Lower leg skin (tissue), 3 donors: Measurements from ENCODE around the gene JAG1.

Source experiments
- POLR2A ChIP-seq, 2 donors: fragments of 450-650 bp; IDR thresholded peaks; one replicate each; pipeline ENCODE4 v1.6.1; 2016 to 2017; ENCODE audit warnings: antibody characterized with exemption in 2 of 2, mild to moderate bottlenecking in 1 of 2, moderate library complexity in 1 of 2
- TF ChIP-seq, protein P1 (sequence below), 3 donors: fragments of 450-650 bp; IDR thresholded peaks; one replicate each; pipeline ENCODE4 v1.5.1; 2016; ENCODE audit warnings: antibody characterized with exemption in 3 of 3, mild to moderate bottlenecking in 3 of 3, moderate library complexity in 2 of 3

- TF ChIP-seq, protein P1, sequence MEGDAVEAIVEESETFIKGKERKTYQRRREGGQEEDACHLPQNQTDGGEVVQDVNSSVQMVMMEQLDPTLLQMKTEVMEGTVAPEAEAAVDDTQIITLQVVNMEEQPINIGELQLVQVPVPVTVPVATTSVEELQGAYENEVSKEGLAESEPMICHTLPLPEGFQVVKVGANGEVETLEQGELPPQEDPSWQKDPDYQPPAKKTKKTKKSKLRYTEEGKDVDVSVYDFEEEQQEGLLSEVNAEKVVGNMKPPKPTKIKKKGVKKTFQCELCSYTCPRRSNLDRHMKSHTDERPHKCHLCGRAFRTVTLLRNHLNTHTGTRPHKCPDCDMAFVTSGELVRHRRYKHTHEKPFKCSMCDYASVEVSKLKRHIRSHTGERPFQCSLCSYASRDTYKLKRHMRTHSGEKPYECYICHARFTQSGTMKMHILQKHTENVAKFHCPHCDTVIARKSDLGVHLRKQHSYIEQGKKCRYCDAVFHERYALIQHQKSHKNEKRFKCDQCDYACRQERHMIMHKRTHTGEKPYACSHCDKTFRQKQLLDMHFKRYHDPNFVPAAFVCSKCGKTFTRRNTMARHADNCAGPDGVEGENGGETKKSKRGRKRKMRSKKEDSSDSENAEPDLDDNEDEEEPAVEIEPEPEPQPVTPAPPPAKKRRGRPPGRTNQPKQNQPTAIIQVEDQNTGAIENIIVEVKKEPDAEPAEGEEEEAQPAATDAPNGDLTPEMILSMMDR (IDR thresholded peaks at IDR 0.05) = no peak
- no peak for TF ChIP-seq POLR2A (IDR thresholded peaks at IDR 0.05)
Measured at GRCh38 chr20:10609276-10609675, 64.5 kb downstream of the JAG1 start.
